Bronchial epithelial cell (primary cell): ENCODE data around the gene SCAF4. TPM values are rescaled to one million over a fixed set of nuclear protein-coding genes. Genes with fewer than 3 reads are reported as not detected.
"Not testable (repeated sequence)": the region's sequence is repeated elsewhere in the genome, so short reads cannot be mapped to it uniquely, and the experiment has no call there.

ENCODE experiments used
- DNase-seq: peaks from one replicate; pipeline ENCODE4 v3.0.0-alpha.2; 2010; ENCODE audit warnings: low read depth
- FAIRE-seq: peaks from 2 replicates; lab custom pipeline; 2011; peaks lifted over from hg19 to GRCh38; lab: Jason Lieb, UNC
- H3K27me3 ChIP-seq: 2 replicates; pipeline ENCODE4 v1.5.1; 2011; ENCODE audit warnings: low read length; ENCODE audit not compliant: control insufficient read depth, insufficient read depth
- H3K36me3 ChIP-seq: 2 replicates; pipeline ENCODE4 v1.5.1; 2011; ENCODE audit warnings: low read length; ENCODE audit not compliant: control insufficient read depth, insufficient read depth
- H3K4me3 ChIP-seq: 2 replicates; pipeline ENCODE4 v1.5.1; 2011; ENCODE audit warnings: mild to moderate bottlenecking, low read depth, low read length, control low read depth
- total RNA-seq: library from RNA; depleted of rRNA; stranded (reverse); fragments of >200 nt; gene quantifications from 2 replicates; pipeline ENCODE4 v1.2.1, GENCODE V29; 2014
- TF ChIP-seq, protein P1 (sequence below): IDR thresholded peaks from 2 replicates; pipeline ENCODE4 v1.5.1; 2011; ENCODE audit warnings: mild to moderate bottlenecking, moderate library complexity, low read length, control low read depth, inconsistent platforms; ENCODE audit not compliant: insufficient read depth, severe bottlenecking

The SCAF4 gene
- total RNA-seq, 1 donor from 2014 or later, result 2.9 TPM

DNA sequence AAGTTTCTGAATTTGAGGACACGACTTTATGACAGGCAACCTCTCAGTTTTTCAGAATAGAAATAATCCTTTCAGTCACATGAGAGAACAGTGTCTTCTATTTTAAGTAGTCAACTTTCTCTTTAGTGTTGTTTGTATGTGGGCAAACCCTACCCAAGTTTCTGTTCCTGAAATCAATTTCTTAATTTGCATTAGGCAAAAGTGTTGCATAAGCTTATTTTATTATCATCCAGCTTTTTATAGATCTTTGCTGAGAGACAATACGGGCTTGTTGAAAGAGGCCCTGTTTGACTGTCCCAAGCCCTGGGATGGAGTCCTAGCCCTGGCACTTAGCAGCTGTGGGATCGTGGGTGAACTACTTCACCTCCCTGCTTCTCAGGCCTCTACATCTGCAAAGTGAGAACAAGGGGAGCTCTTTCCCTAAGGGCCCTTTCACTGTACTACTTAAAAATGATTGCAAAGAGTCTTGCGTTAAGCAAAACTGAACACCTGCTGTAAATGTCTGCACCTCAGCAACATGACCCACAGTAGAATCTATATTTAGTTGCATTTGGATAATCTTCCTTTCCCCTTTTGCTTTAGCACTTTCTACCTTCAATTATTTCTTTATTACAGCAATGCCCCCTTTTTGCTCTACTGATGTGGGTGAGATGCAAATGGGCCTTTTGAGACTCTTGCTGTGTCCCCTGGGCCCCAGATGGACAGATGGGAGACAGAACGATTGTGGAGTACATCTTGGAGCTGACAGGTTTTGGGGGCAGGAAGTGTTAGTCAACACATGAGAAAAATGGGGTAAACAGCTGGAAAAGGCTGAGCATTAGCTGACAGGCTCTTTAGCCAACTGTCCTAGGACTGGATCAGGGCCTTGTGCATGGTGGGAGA is 41.0 kb upstream of the SCAF4 start:
- Histone ChIP-seq H3K27me3 (no peaks in the 10 kb centered on the region), H3K36me3 (no peaks in the 10 kb centered on the region), H3K4me3 (no peak overlapping the region)
- DNase-seq (no peak), FAIRE-seq (no peak)
- TF ChIP-seq, protein P1, sequence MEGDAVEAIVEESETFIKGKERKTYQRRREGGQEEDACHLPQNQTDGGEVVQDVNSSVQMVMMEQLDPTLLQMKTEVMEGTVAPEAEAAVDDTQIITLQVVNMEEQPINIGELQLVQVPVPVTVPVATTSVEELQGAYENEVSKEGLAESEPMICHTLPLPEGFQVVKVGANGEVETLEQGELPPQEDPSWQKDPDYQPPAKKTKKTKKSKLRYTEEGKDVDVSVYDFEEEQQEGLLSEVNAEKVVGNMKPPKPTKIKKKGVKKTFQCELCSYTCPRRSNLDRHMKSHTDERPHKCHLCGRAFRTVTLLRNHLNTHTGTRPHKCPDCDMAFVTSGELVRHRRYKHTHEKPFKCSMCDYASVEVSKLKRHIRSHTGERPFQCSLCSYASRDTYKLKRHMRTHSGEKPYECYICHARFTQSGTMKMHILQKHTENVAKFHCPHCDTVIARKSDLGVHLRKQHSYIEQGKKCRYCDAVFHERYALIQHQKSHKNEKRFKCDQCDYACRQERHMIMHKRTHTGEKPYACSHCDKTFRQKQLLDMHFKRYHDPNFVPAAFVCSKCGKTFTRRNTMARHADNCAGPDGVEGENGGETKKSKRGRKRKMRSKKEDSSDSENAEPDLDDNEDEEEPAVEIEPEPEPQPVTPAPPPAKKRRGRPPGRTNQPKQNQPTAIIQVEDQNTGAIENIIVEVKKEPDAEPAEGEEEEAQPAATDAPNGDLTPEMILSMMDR, result no peak

DNA sequence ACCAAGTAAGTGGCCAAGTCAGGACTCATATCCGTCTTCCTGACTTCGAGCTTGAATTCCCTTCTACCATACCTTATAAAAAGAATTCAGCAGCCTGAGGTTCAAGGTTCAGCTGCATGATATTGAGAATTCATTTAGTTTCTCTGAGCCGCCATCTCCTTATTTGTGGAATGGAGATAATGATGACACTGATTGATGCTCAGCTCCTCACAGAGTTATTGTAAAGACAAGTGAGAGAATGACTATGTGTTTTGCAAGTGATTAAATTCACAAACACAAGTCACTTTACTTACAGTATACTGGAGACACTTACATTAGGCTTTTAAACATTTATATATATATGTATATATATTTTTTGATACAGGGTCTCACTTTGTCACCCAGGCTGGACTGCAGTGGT is 39.8 kb upstream of the SCAF4 start:
- DNase-seq (no peak), FAIRE-seq (no peak)
- H3K27me3 ChIP-seq, result no peaks in the 10 kb centered on the region
- TF ChIP-seq, protein P1, result no peak
- H3K4me3 ChIP-seq, result no peak overlapping the region
- H3K36me3 ChIP-seq, result no peaks in the 10 kb centered on the region

DNA sequence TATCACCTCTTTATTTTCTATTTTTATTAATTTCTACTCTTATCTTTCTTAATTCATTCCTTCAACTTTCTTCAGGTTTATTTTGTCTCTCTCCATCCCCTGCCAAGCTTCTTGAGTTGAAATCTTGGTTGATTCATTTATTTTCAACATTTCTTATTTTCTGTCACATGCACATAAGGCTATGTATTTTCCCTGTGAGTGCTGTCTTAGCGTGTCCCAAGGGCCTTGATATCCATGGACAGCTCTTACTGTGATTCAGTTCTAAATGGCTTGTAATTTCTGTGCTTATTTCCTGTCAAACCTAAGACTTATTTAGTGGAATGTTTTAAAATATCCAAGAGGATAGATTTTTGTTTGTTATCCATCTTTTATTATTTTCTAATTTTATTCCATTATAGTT is 36.8 kb upstream of the SCAF4 start:
- TF ChIP-seq, protein P1, result no peak
- Histone ChIP-seq H3K27me3 (no peaks in the 10 kb centered on the region), H3K36me3 (no peaks in the 10 kb centered on the region), H3K4me3 (no peak overlapping the region)
- no peak for DNase-seq
- no peak for FAIRE-seq

DNA sequence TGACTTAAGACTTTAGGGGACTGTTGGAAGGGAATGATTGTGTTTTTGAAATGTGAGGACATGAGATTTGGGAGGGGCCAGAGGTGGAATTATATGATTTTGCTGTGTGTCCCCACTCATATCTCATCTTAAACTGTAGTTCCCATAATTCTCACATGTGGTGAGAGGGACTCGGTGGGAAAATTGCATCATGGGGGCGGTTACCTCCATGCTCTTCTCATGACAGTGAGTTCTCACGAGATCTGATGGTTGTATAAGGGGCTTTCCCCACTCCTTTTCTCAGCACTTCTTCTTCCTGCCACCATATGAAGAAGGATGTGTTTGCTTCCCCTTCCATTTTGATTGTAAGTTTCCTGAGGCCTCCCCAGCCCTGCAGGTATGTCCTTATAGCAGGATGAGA is 35.0 kb upstream of the SCAF4 start:
- TF ChIP-seq, protein P1, result no peak
- Histone ChIP-seq H3K27me3 (no peaks in the 10 kb centered on the region), H3K36me3 (no peaks in the 10 kb centered on the region), H3K4me3 (no peak overlapping the region)
- DNase-seq (no peak), FAIRE-seq (no peak)

DNA sequence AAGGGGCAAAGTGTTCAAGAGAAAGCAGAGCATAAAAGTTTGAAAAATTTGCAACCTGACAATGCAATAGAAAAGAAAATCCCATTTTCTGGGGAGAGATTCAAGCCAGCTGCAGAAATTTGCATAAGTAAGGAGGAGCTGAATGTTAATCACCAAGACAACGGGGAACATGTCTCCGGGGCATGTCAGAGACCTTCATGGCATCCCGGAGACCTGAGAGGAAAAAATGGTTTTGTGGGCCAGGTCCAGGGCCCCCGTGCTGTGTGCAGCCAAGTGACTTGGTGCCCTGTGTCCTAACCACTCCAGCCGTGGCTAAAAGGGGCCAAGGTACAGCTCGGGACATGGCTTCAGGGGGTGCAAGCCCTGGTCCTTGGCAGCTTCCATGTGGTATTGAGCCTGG is 33.9 kb upstream of the SCAF4 start:
- not testable (repeated sequence) for H3K36me3 ChIP-seq, H3K27me3 ChIP-seq, H3K4me3 ChIP-seq, DNase-seq, FAIRE-seq

DNA sequence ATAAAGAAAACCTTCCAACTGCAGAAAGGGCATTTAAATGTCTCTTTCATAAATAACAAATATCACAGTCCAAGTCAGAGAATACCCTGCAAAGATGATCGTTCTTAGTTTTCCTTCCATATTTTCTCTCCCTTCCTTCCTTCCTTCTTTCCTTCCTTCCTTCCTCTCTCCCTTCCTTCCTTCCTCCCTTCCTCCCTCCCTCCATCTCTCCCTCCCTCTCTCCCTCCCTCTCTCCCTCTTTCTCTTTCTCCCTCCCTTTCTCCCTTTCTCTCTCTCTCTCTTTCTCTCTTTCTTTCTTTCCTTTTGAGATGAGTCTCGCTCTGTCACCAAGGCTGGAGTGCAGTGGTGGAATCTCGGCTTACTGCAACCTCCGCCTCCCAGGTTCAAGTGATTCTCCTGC is 29.0 kb upstream of the SCAF4 start:
- Histone ChIP-seq H3K4me3 (no peak overlapping the region), H3K36me3 (no peaks in the 10 kb centered on the region), H3K27me3 (no peaks in the 10 kb centered on the region)
- TF ChIP-seq, protein P1, result no peak
- DNase-seq (no peak), FAIRE-seq (no peak)
